OCI-LY3 (cell line): ENCODE data around the gene ACSF3.

ENCODE experiments used
- CTCF ChIP-seq: fragments of 200-600, 300-600 bp; sonication (generic); IDR thresholded peaks from 2 replicates; pipeline ENCODE4 v1.5.1; 2014; ENCODE audit warnings: antibody characterized with exemption, low read length, low read depth
- EZH2phosphoT487 ChIP-seq: fragments of 200-600 bp; shearing (Covaris generic); IDR thresholded peaks from 2 replicates; pipeline ENCODE4 v1.6.1; 2018; ENCODE audit warnings: antibody characterized with exemption, mixed run types, low read depth

- TF ChIP-seq CTCF (no peak), EZH2phosphoT487 (no peak)
These were observed 76.1 kb downstream of the ACSF3 start for GRCh38 chr16:89169778-89170177.
